ENCODE data around the gene FERMT3. TPM values are rescaled to one million over a fixed set of nuclear protein-coding genes. Genes with fewer than 3 reads are reported as not detected.

The FERMT3 gene
- total and polyA plus RNA-seq, 5 donors, result 5.2 to 17.5 (median 10.9) TPM

DNA sequence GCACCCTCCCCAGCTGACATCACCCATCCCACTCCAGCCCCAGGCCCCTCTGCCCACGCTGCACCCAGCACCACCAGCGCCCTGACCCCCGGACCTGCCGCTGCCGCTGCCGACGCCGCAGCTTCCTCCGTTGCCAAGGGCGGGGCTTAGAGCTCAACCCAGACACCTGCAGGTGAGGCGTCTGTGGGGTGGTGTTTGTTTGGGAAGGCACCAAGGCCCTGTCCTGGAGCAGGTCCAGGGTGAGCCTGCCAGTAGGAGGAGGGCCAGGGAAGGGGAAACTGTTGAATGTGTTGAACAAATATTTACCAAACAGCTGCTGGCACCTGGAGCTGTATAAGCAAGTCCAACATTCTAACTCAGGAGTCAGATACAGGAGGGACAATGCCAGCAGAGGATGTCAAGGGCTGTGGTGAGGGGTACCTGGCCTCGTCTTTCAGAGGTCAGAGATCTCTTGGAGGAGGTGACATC is 31.0 kb downstream of the FERMT3 start:
- Histone ChIP-seq H3K27ac (ENCODE audit: low read length) (no peak overlapping the region), H3K4me3 (ENCODE audit: low read length) (no peak overlapping the region), H3K27me3 (ENCODE audit: control insufficient read depth, insufficient read depth) (no peaks in the 10 kb centered on the region), H3K9me3 (ENCODE audit: control insufficient read depth, low read length) (no peaks in the 10 kb centered on the region), H3K4me1 (ENCODE audit: control insufficient read depth, insufficient read depth, low read length) (peaks cover 6% of the 10 kb centered on the region)
- 77% methylated on average over 12 of the region's 12 CpGs for WGBS
- ATAC-seq (no peak), DNase-seq (peak in 2 of 3 donors; percentile 58 to 66)
- intact Hi-C loops (cut with DNase I), result loop anchor here in 1 of 4 donors (5.0 kb wide), 1 partner anchor 65 kb away; the partner anchor contains the start of gene CATSPERZ

DNA sequence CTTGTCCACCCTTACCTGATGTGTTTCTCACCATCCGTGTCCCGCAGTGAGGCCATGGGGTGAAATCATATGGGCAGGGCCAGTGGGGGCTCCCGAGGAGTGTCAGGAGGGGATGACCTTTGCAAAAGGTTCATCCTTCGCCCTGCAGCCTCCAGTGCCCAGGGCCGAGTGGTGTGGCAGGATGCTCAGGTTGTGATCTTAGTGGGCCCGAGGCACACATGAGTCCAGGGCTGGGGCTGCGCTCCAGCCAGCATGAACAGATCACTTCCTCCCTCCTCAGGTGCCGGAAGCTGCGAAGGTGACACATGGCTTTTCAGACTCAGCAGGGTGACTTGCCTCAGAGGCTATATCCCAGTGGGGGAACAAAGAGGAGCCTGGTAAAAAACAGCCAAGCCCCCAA is 31.6 kb downstream of the FERMT3 start:
- ATAC-seq (no peak), DNase-seq (peak in 2 of 3 donors; percentile 46 to 50)
- 89% methylated on average over 9 of the region's 9 CpGs for WGBS
- Histone ChIP-seq H3K27ac (ENCODE audit: low read length) (no peak overlapping the region), H3K27me3 (ENCODE audit: control insufficient read depth, insufficient read depth) (no peaks in the 10 kb centered on the region), H3K9me3 (ENCODE audit: control insufficient read depth, low read length) (no peaks in the 10 kb centered on the region), H3K4me3 (ENCODE audit: low read length) (no peak overlapping the region), H3K4me1 (ENCODE audit: control insufficient read depth, insufficient read depth, low read length) (peaks cover 7% of the 10 kb centered on the region)
- intact Hi-C loops (cut with DNase I), result loop anchor here in 1 of 4 donors (5.0 kb wide), 1 partner anchor 64 kb away; the partner anchor contains the start of gene CATSPERZ

DNA sequence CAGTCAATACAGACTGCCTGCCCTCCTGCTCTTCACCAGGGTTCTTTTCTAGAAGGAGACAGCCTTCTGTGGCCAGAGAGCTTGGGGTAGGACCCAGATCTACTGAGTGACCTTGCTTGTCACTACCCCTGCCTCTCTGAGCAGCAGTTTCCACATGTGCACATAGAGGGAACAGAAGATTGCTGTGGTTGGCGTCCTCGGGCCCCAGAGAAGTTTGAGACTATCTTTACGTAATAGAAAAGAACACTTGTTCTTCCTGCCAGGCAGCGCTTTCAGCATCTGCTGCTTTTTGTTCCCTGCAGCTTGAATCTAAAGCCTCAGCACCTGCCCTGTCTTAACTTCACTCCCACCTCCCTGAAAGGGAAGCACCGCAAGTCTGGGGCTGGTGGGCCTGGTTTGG is 32.5 kb downstream of the FERMT3 start:
- ATAC-seq, result no peak
- intact Hi-C loops (cut with DNase I), result loop anchor here in 1 of 4 donors (5.0 kb wide), 1 partner anchor 63 kb away; the partner anchor contains the start of gene CATSPERZ
- no peaks in the 10 kb centered on the region for H3K9me3 ChIP-seq (ENCODE audit: control insufficient read depth, low read length)
- no peak overlapping the region for H3K27ac ChIP-seq (ENCODE audit: low read length)
- H3K4me3 ChIP-seq (ENCODE audit: low read length), result no peak overlapping the region
- peak in 1 of 3 donors; percentile 48 for DNase-seq
- 77% methylated on average over 5 of the region's 5 CpGs for WGBS
- no peaks in the 10 kb centered on the region for H3K27me3 ChIP-seq (ENCODE audit: control insufficient read depth, insufficient read depth)
- H3K4me1 ChIP-seq (ENCODE audit: control insufficient read depth, insufficient read depth, low read length), result peaks cover 7% of the 10 kb centered on the region

DNA sequence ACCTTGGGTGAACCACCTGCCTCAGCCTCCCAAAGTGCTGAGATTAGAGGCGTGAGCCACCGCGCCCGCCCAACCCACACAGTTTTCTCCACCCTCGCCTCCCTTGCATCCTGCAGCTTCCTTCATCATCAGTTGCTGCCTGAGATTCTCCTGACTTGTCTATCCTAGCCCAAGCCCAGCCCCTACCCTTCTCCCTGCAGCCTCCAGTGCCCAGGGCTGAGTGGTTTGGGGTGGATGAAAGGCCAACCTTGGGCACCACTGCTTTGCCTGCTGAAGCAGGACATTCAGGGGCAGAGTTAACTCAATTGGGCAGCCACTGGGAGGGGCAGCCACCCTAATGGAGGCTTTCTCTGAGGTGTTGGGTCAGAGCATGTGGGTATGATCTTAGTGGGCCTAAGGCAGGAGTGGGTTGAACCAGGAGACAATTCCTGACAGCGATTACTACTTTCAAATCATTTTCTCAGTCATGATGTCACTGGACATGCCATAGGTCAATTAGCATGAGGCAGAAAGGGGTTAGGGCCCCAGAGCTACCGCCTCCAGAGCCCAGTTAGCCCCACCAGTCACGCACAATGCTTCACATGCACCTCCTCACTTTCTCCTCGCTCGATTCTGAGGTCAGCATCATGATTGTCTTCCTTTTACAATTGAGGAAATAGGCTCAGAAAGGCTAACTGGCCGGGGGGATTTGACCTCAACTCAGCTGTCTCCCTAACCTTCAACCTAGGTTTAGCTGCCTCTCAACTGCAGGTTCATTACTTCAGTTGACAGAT is 33.3 kb downstream of the FERMT3 start:
- Histone ChIP-seq H3K4me3 (ENCODE audit: low read length) (peak overlapping the region; percentile 49), H3K4me1 (ENCODE audit: control insufficient read depth, insufficient read depth, low read length) (peaks cover 7% of the 10 kb centered on the region), H3K27me3 (ENCODE audit: control insufficient read depth, insufficient read depth) (no peaks in the 10 kb centered on the region), H3K9me3 (ENCODE audit: control insufficient read depth, low read length) (no peaks in the 10 kb centered on the region), H3K27ac (ENCODE audit: low read length) (peak overlapping the region; percentile 89)
- WGBS, result 83% methylated on average over 11 of the region's 11 CpGs
- DNase-seq (peak in 2 of 3 donors; percentile 55 to 62), ATAC-seq (no peak)
- intact Hi-C loops (cut with DNase I), result loop anchor here in 1 of 4 donors (5.0 kb wide), 1 partner anchor 62 kb away; the partner anchor contains the start of gene CATSPERZ

DNA sequence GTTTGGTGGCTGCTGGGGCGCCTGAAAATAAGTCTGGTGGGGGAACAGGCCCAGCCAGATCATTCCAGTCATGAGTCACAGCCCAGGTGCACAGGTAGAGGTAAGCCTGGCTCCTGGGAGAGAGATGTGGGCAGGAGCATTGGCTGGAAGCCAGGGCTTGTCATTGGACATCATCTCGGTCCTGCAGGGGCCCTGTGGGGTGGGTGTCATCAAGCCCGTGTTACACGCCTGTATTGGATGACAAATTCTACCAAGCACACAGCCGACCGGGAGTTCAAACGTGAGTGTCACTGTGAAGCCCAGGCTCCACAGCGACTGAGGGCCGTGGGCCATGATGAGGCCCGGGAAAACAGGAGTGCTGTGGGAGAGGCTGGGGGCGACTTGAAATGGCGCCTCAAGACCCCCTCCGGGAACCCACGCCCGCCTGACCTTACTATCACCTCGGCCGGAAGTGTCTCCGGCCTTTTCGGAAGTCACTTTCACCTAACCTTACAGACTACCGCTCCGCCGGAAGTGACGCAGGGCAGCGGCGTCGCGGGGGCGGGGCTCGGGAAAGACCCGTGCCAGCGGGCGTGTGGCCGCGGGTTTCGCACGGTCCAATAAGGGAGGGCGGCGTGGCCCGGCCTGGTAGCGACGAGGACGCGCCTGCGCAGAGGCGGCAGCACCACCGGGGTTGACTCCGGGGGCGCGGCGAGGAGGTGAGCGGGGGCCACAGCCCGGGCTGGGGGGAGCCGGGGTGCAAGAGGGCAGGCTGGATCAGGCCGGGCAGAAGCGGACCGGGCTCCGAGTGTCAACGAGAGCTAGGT is 34.1 kb downstream of the FERMT3 start, which contains the start of gene FKBP2:
TSS of gene FKBP2 (plus strand) at position 661 of the 806 bp plus-strand sequence. CDS start 1,293 bp downstream, outside the sequence.
- ATAC-seq, result peak; percentile 79 to 81
- peaks cover 7% of the 10 kb centered on the region for H3K4me1 ChIP-seq (ENCODE audit: control insufficient read depth, insufficient read depth, low read length)
- H3K27ac ChIP-seq (ENCODE audit: low read length), result peak within 1 kb of the TSS; percentile 89
- H3K27me3 ChIP-seq (ENCODE audit: control insufficient read depth, insufficient read depth), result no peaks in the 10 kb centered on the region
- peak within 1 kb of the TSS; percentile 81 for H3K4me3 ChIP-seq (ENCODE audit: low read length)
- intact Hi-C loops (cut with DNase I), result no loop called here
- no peaks in the 10 kb centered on the region for H3K9me3 ChIP-seq (ENCODE audit: control insufficient read depth, low read length)
- DNase-seq, result peak; percentile 98 to 99 (median 99)
- 2% methylated on average over 58 of the region's 58 CpGs for WGBS

DNA sequence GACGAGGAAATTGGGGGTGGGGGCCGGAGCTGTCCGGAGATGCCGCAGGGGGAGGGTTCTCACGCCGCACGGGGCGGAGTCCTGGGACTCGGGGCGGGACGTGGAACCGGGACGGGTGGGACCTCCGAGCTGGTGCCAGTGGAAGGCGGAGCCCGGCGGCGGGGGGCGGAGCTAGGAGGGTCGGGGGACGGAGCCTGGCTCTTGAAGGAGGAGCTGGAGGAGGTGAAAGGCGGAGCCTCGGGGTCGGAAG is 34.6 kb downstream of the FERMT3 start:
- H3K27ac ChIP-seq (ENCODE audit: low read length), result peak overlapping the region; percentile 89
- peak overlapping the region; percentile 49 for H3K4me3 ChIP-seq (ENCODE audit: low read length)
- peak; percentile 88 to 91 for ATAC-seq
- intact Hi-C loops (cut with DNase I), result no loop called here
- WGBS, result under 1% methylated on average over 24 of the region's 24 CpGs
- peak; percentile 100 for DNase-seq
- H3K4me1 ChIP-seq (ENCODE audit: control insufficient read depth, insufficient read depth, low read length), result peaks cover 7% of the 10 kb centered on the region
- H3K27me3 ChIP-seq (ENCODE audit: control insufficient read depth, insufficient read depth), result no peaks in the 10 kb centered on the region
- H3K9me3 ChIP-seq (ENCODE audit: control insufficient read depth, low read length), result no peaks in the 10 kb centered on the region

DNA sequence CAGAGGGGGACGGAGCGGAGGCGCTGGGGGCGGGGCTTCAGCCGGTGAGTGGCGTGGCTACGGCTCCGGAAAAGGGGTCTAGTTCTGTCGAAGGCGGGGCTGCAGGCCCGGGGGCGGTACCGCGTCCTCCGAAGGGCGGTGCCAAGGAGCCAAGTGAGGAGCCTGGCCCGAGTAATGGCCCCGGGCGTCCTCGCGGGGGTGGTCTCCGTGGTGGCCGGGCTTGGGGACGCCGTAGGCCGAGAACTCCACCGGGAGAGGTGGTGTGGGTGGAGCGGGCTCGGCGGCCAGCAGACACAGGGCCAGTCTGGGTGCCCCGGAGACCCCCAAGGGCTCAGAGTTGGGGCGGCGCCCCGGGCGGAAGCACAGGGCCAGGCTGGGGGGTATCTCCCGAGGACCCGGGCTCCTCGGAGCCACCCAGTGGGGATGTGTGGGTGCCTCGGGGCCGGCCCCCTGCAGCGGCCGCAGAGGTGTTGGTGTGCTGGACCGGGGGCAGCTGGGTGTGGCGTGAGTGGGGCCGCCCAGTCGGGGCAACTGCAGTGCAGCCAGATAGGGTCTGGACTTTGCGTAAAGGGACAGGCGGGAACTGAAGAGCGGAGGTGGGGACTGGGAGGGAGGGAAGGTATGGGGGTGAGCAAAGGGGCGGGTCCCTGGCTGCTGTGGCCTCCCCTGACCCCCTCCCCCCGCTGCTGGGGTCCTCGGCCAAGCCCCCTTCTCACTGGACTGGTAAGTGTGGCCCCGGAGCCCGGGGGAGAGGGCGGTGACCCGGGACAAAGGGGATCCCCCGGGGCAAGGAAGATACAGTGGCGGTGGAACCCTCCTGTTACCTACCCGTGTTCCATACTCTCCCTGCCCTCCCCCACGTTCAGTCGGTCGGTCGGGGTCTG is 35.2 kb downstream of the FERMT3 start:
- intact Hi-C loops (cut with DNase I), result no loop called here
- ATAC-seq, result peak; percentile 5 to 29
- Histone ChIP-seq H3K4me1 (ENCODE audit: control insufficient read depth, insufficient read depth, low read length) (peaks cover 7% of the 10 kb centered on the region), H3K27ac (ENCODE audit: low read length) (peak overlapping the region; percentile 59), H3K4me3 (ENCODE audit: low read length) (peak overlapping the region; percentile 81), H3K27me3 (ENCODE audit: control insufficient read depth, insufficient read depth) (no peaks in the 10 kb centered on the region), H3K9me3 (ENCODE audit: control insufficient read depth, low read length) (no peaks in the 10 kb centered on the region)
- peak in 1 of 3 donors; percentile 72 for DNase-seq
- WGBS, result under 1% methylated on average over 63 of the region's 63 CpGs

DNA sequence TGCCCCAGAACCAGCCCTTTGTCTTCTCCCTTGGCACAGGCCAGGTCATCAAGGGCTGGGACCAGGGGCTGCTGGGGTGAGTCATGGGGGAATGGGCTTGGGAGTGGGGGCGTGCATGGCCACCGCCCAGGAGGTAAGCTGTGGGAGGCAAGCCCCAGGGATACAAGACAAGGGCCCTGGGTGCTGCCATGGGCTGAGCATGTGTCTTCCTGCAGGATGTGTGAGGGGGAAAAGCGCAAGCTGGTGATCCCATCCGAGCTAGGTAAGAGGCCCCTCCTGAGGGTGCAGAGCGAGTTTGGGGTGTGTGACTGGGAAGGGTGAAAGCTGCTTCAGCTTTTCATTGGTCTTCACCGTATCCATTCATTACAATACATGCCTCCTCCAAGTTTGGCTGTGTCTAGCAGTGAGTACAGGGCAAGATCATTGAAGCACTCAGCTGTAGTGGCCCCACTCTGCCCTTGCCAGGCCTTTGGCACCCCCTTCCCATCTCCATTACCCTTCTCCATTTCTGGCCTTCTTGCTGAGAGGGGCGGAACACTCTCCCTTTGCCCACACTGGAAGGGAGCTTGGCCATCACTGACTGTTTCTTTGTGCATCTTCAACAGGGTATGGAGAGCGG is 36.8 kb downstream of the FERMT3 start:
- intact Hi-C loops (cut with DNase I), result no loop called here
- no peak overlapping the region for H3K4me3 ChIP-seq (ENCODE audit: low read length)
- no peak overlapping the region for H3K27ac ChIP-seq (ENCODE audit: low read length)
- no peak for ATAC-seq
- WGBS, result 84% methylated on average over 8 of the region's 8 CpGs
- DNase-seq, result peak in 1 of 3 donors; percentile 73
- H3K27me3 ChIP-seq (ENCODE audit: control insufficient read depth, insufficient read depth), result no peaks in the 10 kb centered on the region
- H3K9me3 ChIP-seq (ENCODE audit: control insufficient read depth, low read length), result no peaks in the 10 kb centered on the region
- peaks cover 7% of the 10 kb centered on the region for H3K4me1 ChIP-seq (ENCODE audit: control insufficient read depth, insufficient read depth, low read length)

DNA sequence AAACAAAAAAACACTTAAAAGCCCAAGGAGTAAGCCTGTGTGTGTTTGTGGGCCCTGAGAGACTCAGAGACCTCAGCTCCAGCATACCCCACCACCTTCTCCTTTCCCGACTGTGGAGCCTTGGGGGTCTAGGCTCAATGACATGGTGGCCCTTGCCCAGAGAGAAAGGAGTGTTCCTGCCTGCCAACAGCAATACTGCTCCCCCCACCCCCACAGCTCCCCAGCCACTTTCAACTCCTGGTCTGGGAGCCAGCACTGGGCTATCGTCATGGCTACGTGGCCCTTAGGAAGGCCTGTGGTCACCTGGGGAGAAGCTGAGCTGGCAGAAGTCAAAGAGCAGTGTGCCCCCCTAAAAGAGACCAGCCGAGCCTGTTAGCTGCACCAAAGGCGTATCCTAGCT is 37.6 kb downstream of the FERMT3 start:
- ATAC-seq (no peak), DNase-seq (no peak)
- intact Hi-C loops (cut with DNase I), result no loop called here
- Histone ChIP-seq H3K4me3 (ENCODE audit: low read length) (no peak overlapping the region), H3K27me3 (ENCODE audit: control insufficient read depth, insufficient read depth) (no peaks in the 10 kb centered on the region), H3K27ac (ENCODE audit: low read length) (no peak overlapping the region), H3K4me1 (ENCODE audit: control insufficient read depth, insufficient read depth, low read length) (peaks cover 7% of the 10 kb centered on the region), H3K9me3 (ENCODE audit: control insufficient read depth, low read length) (no peaks in the 10 kb centered on the region)
- 57% methylated on average over 5 of the region's 5 CpGs for WGBS

DNA sequence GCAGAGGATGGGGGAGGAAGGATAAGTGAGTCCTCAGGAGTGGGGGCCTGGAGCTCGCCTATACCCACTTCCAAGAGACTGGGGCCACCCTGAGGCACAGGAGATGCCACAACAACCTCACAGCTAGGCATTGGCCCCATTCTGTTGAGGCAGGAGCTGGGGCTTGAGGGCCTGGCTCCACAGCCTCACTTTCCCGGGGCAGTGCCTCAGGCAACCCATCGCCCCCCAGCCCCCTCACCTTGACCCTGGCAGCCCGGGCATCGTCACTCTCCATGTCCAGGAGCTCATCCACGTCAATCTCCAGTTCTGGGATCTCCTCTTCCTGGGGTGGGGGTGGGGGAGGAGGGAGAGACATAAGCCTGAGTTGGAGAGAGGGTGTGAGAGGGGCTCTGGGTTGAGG is 38.4 kb downstream of the FERMT3 start:
- ATAC-seq (no peak), DNase-seq (no peak)
- intact Hi-C loops (cut with DNase I), result no loop called here
- Histone ChIP-seq H3K27me3 (ENCODE audit: control insufficient read depth, insufficient read depth) (no peaks in the 10 kb centered on the region), H3K27ac (ENCODE audit: low read length) (peak overlapping the region; percentile 65), H3K4me1 (ENCODE audit: control insufficient read depth, insufficient read depth, low read length) (peaks cover 7% of the 10 kb centered on the region), H3K9me3 (ENCODE audit: control insufficient read depth, low read length) (no peaks in the 10 kb centered on the region), H3K4me3 (ENCODE audit: low read length) (no peak overlapping the region)
- WGBS, result 39% methylated on average over 6 of the region's 6 CpGs

Measured in right cardiac atrium (tissue), 5 donors.